ENCODE data around the gene WNT1.

The WNT1 gene

DNA sequence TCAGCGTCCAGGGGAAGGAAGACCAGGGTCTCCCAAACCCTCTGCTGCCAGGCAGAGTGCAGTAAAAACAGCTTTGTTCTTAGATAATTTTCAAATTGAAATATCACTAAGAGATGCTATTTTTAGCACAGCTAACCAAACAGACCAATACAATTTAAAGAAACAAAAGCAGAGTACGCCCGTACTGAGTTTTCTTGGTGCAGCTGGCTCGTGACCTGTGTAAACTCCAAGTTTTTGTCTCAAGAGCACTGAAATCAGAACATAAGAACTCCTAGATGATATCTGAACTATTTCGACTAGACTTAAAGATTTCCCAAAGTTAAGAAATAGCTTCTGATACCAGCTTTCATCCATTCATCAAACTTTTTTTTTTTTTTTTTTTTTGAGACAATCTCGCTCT, 31.2 kb upstream of the WNT1 start:
- Histone ChIP-seq H3K27ac (ENCODE audit: low read depth, low read length, poor library complexity, severe bottlenecking) (no peak overlapping the region), H3K4me2 (ENCODE audit: low read length) (no peak overlapping the region), H3K4me3 (ENCODE audit: low read depth, low read length, poor library complexity, severe bottlenecking) (no peak overlapping the region), H3K27me3 (ENCODE audit: insufficient read depth, low read length) (no peaks in the 10 kb centered on the region), H3K4me1 (ENCODE audit: insufficient read depth, low read length, severe bottlenecking) (no peaks in the 10 kb centered on the region), H3K9ac (ENCODE audit: low read length) (no peak overlapping the region), H3K36me3 (ENCODE audit: insufficient read depth, low read length) (no peaks in the 10 kb centered on the region), H3K9me3 (ENCODE audit: low read length) (no peaks in the 10 kb centered on the region), H4K20me1 (ENCODE audit: insufficient read depth, low read length) (no peaks in the 10 kb centered on the region), H2AFZ (ENCODE audit: low read length) (no peak overlapping the region), H3K79me2 (ENCODE audit: insufficient read depth, low read length) (no peaks in the 10 kb centered on the region), H3K9me2 (ENCODE audit: low read depth, low read length) (no peaks in the 10 kb centered on the region), H3F3A (ENCODE audit: insufficient read depth, low read length) (no peaks in the 10 kb centered on the region)
- TF ChIP-seq, protein P1, sequence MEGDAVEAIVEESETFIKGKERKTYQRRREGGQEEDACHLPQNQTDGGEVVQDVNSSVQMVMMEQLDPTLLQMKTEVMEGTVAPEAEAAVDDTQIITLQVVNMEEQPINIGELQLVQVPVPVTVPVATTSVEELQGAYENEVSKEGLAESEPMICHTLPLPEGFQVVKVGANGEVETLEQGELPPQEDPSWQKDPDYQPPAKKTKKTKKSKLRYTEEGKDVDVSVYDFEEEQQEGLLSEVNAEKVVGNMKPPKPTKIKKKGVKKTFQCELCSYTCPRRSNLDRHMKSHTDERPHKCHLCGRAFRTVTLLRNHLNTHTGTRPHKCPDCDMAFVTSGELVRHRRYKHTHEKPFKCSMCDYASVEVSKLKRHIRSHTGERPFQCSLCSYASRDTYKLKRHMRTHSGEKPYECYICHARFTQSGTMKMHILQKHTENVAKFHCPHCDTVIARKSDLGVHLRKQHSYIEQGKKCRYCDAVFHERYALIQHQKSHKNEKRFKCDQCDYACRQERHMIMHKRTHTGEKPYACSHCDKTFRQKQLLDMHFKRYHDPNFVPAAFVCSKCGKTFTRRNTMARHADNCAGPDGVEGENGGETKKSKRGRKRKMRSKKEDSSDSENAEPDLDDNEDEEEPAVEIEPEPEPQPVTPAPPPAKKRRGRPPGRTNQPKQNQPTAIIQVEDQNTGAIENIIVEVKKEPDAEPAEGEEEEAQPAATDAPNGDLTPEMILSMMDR (IDR thresholded peaks at IDR 0.05; ENCODE audit: low read length): no peak
- no peak for TF ChIP-seq EZH2 (IDR thresholded peaks at IDR 0.05; ENCODE audit: borderline replicate concordance, low read length)

DNA sequence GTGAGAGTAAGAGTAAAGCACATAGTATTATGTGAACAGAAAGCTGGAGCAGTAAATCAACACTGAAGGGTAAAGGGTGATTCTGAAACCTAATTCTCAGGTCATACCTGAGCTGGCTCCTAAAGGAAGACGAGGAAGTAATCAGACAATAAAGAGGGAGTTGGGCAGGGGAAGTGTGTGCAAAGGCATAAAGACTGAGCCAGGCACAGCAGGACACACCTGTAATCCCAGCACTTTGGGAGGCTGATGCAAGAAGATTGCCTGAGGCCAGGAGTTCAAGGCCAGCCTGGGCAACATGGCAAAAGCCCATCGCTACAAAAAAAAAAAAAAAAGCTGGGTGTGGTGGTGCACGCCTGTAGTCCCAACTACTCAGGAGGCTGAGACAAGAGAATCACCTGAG, 30.4 kb upstream of the WNT1 start:
- Histone ChIP-seq H2AFZ (ENCODE audit: low read length) (no peak overlapping the region), H3K4me3 (ENCODE audit: low read depth, low read length, poor library complexity, severe bottlenecking) (no peak overlapping the region), H3K9ac (ENCODE audit: low read length) (no peak overlapping the region), H3K79me2 (ENCODE audit: insufficient read depth, low read length) (no peaks in the 10 kb centered on the region), H3K9me2 (ENCODE audit: low read depth, low read length) (no peaks in the 10 kb centered on the region), H3K27ac (ENCODE audit: low read depth, low read length, poor library complexity, severe bottlenecking) (no peak overlapping the region), H3K4me1 (ENCODE audit: insufficient read depth, low read length, severe bottlenecking) (no peaks in the 10 kb centered on the region), H3K36me3 (ENCODE audit: insufficient read depth, low read length) (peaks cover 4% of the 10 kb centered on the region; the same call in 1 of the 2 replicates), H3K27me3 (ENCODE audit: insufficient read depth, low read length) (no peaks in the 10 kb centered on the region), H3K9me3 (ENCODE audit: low read length) (no peaks in the 10 kb centered on the region), H3F3A (ENCODE audit: insufficient read depth, low read length) (no peaks in the 10 kb centered on the region), H4K20me1 (ENCODE audit: insufficient read depth, low read length) (no peaks in the 10 kb centered on the region), H3K4me2 (ENCODE audit: low read length) (no peak overlapping the region)
- TF ChIP-seq EZH2 (IDR thresholded peaks at IDR 0.05; ENCODE audit: borderline replicate concordance, low read length): no peak
- TF ChIP-seq, protein P1 (IDR thresholded peaks at IDR 0.05; ENCODE audit: low read length): no peak

DNA sequence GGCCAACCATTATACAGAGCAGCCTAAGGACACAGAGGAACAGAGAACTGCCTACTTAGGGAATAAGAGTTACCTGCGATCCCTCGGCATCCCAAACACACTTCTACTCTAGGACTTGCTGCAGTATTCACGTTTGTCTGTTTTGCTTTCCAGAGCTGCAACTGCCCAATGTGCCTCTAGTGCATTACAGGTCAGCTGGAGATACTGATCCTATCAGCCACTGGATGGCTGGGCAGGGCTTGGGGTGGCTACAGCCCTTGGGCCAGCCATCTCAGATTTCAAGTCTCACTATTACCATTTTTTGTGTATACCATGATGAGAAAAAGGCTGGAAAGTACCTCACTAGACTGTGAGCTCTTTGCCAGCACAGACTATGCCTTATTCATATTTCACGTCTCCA, 25.4 kb upstream of the WNT1 start:
- H3K36me3 ChIP-seq (ENCODE audit: insufficient read depth, low read length): peaks cover 23% of the 10 kb centered on the region; the same call in 1 of the 2 replicates
- no peaks in the 10 kb centered on the region for H4K20me1 ChIP-seq (ENCODE audit: insufficient read depth, low read length)
- H3K4me3 ChIP-seq (ENCODE audit: low read depth, low read length, poor library complexity, severe bottlenecking): no peak overlapping the region
- no peak overlapping the region for H3K4me2 ChIP-seq (ENCODE audit: low read length)
- no peaks in the 10 kb centered on the region for H3K27me3 ChIP-seq (ENCODE audit: insufficient read depth, low read length)
- peaks cover 27% of the 10 kb centered on the region for H3K4me1 ChIP-seq (ENCODE audit: insufficient read depth, low read length, severe bottlenecking)
- H3K9me2 ChIP-seq (ENCODE audit: low read depth, low read length): no peaks in the 10 kb centered on the region
- peaks cover 18% of the 10 kb centered on the region; the same call in 1 of the 2 replicates for H3K79me2 ChIP-seq (ENCODE audit: insufficient read depth, low read length)
- H3K27ac ChIP-seq (ENCODE audit: low read depth, low read length, poor library complexity, severe bottlenecking): no peak overlapping the region
- TF ChIP-seq, protein P1 (IDR thresholded peaks at IDR 0.05; ENCODE audit: low read length): no peak
- TF ChIP-seq EZH2 (IDR thresholded peaks at IDR 0.05; ENCODE audit: borderline replicate concordance, low read length): no peak
- no peaks in the 10 kb centered on the region for H3K9me3 ChIP-seq (ENCODE audit: low read length)
- no peak overlapping the region for H3K9ac ChIP-seq (ENCODE audit: low read length)
- no peaks in the 10 kb centered on the region for H3F3A ChIP-seq (ENCODE audit: insufficient read depth, low read length)
- no peak overlapping the region for H2AFZ ChIP-seq (ENCODE audit: low read length)
